SK-N-MC (cell line): ENCODE results near the gene AMY2B.
"Not testable (repeated sequence)": the region's sequence is repeated elsewhere in the genome, so short reads cannot be mapped to it uniquely, and the experiment has no call there.

Source experiments
- DNase-seq: peaks from one replicate; pipeline ENCODE4 v3.0.0-alpha.2; 2011; ENCODE audit warnings: low read depth, low spot score
- H3K27ac ChIP-seq: fragments of 200-600 bp; sonication (generic); 2 replicates; pipeline ENCODE4 v1.5.1; 2016; ENCODE audit warnings: mixed run types
- H3K36me3 ChIP-seq: fragments of 200-600 bp; sonication (generic); 2 replicates; pipeline ENCODE4 v1.6.1; 2017; ENCODE audit warnings: antibody characterized with exemption, low read length, mixed read lengths; ENCODE audit not compliant: insufficient read depth
- H3K4me3 ChIP-seq: fragments of 200-600 bp; sonication (generic); 2 replicates; pipeline ENCODE4 v1.5.1; 2016
- H3K9ac ChIP-seq: fragments of 200-600 bp; sonication (generic); 2 replicates; pipeline ENCODE4 v1.8.0; 2017; ENCODE audit warnings: mixed run types, mixed read lengths; ENCODE audit not compliant: insufficient read length
- H3K9me3 ChIP-seq: fragments of 200-600 bp; sonication (generic); 2 replicates; pipeline ENCODE4 v1.6.1; 2017; ENCODE audit warnings: low read depth, mild to moderate bottlenecking, antibody characterized with exemption, low read length, moderate library complexity, mixed read lengths
- EZH2 ChIP-seq: fragments of 200-600 bp; sonication (generic); IDR thresholded peaks from one replicate; pipeline ENCODE4 v1.6.1; 2017; ENCODE audit warnings: antibody characterized with exemption
- FOXP2 ChIP-seq: optimal IDR thresholded peaks from 2 replicates; pipeline ENCODE3; 2011; ENCODE audit warnings: mild to moderate bottlenecking, moderate library complexity; ENCODE audit not compliant: insufficient read depth; ENCODE audit errors: extremely low read length, control extremely low read depth
- POLR2AphosphoS5 ChIP-seq: IDR thresholded peaks from 2 replicates; pipeline ENCODE4 v1.6.1; 2012; ENCODE audit warnings: mild to moderate bottlenecking, low read depth, low read length, borderline replicate concordance

AMY2B gene

GRCh38 chr1:103546496-103546895 is 24.9 kb upstream of the AMY2B start:
- peaks cover 80% of the 10 kb centered on the region for H3K36me3 ChIP-seq
- no peak overlapping the region for H3K4me3 ChIP-seq
- TF ChIP-seq POLR2AphosphoS5 (no peak), EZH2 (no peak), FOXP2 (no peak)
- no peak overlapping the region for H3K9ac ChIP-seq
- H3K27ac ChIP-seq = no peak overlapping the region
- no peaks in the 10 kb centered on the region for H3K9me3 ChIP-seq
- no peak for DNase-seq

- peaks cover 88% of the 10 kb centered on the region for H3K36me3 ChIP-seq
- no peak overlapping the region for H3K27ac ChIP-seq
- H3K4me3 ChIP-seq = no peak overlapping the region
- TF ChIP-seq FOXP2 (no peak), EZH2 (no peak), POLR2AphosphoS5 (no peak)
- no peak for DNase-seq
- H3K9me3 ChIP-seq = no peaks in the 10 kb centered on the region
- H3K9ac ChIP-seq = no peak overlapping the region
Measured at GRCh38 chr1:103547840-103548239, 23.5 kb upstream of the AMY2B start.

- Histone ChIP-seq H3K9ac (no peak overlapping the region), H3K9me3 (no peaks in the 10 kb centered on the region), H3K36me3 (peaks cover 2% of the 10 kb centered on the region), H3K27ac (no peak overlapping the region), H3K4me3 (no peak overlapping the region)
- TF ChIP-seq FOXP2 (no peak), POLR2AphosphoS5 (no peak), EZH2 (no peak)
- DNase-seq = no peak
Measured at GRCh38 chr1:103560427-103560826, 11.0 kb upstream of the AMY2B start.

GRCh38 chr1:103561124-103561523 is 10.3 kb upstream of the AMY2B start:
- not testable (repeated sequence) for H3K27ac ChIP-seq, H3K4me3 ChIP-seq, H3K9ac ChIP-seq, H3K9me3 ChIP-seq, DNase-seq, H3K36me3 ChIP-seq

GRCh38 chr1:103561643-103562395 is 9.6 kb upstream of the AMY2B start:
- Histone ChIP-seq H3K9me3 (no peaks in the 10 kb centered on the region), H3K4me3 (no peak overlapping the region), H3K36me3 (no peaks in the 10 kb centered on the region), H3K27ac (peak overlapping the region; percentile 70), H3K9ac (no peak overlapping the region)
- no peak for TF ChIP-seq EZH2
- TF ChIP-seq FOXP2 = no peak
- no peak for TF ChIP-seq POLR2AphosphoS5
- DNase-seq = no peak

- no peaks in the 10 kb centered on the region for H3K36me3 ChIP-seq
- H3K9me3 ChIP-seq = no peaks in the 10 kb centered on the region
- no peak overlapping the region for H3K9ac ChIP-seq
- no peak overlapping the region for H3K27ac ChIP-seq
- TF ChIP-seq POLR2AphosphoS5 (no peak), FOXP2 (no peak), EZH2 (no peak)
- H3K4me3 ChIP-seq = no peak overlapping the region
- no peak for DNase-seq
Measured at GRCh38 chr1:103563056-103563455, 8.3 kb upstream of the AMY2B start.

GRCh38 chr1:103569493-103569892 is 1.9 kb upstream of the AMY2B start:
- H3K27ac ChIP-seq = no peak overlapping the region
- H3K9me3 ChIP-seq = no peaks in the 10 kb centered on the region
- H3K36me3 ChIP-seq = no peaks in the 10 kb centered on the region
- no peak for DNase-seq
- TF ChIP-seq EZH2 = no peak
- no peak for TF ChIP-seq FOXP2
- no peak for TF ChIP-seq POLR2AphosphoS5
- H3K4me3 ChIP-seq = no peak overlapping the region
- H3K9ac ChIP-seq = no peak overlapping the region

GRCh38 chr1:103576065-103576464 is 4.7 kb downstream of the AMY2B start:
- H3K36me3 ChIP-seq = no peaks in the 10 kb centered on the region
- H3K4me3 ChIP-seq = no peak overlapping the region
- no peak for DNase-seq
- no peak overlapping the region for H3K9ac ChIP-seq
- H3K9me3 ChIP-seq = no peaks in the 10 kb centered on the region
- no peak for TF ChIP-seq POLR2AphosphoS5
- no peak overlapping the region for H3K27ac ChIP-seq

GRCh38 chr1:103576784-103577183 is 5.4 kb downstream of the AMY2B start:
- not testable (repeated sequence) for DNase-seq, H3K9me3 ChIP-seq, H3K27ac ChIP-seq, H3K4me3 ChIP-seq, H3K36me3 ChIP-seq, H3K9ac ChIP-seq

GRCh38 chr1:103582464-103582863 is 11.1 kb downstream of the AMY2B start:
- TF ChIP-seq FOXP2 (no peak), POLR2AphosphoS5 (no peak), EZH2 (no peak)
- no peak for DNase-seq
- Histone ChIP-seq H3K36me3 (no peaks in the 10 kb centered on the region), H3K27ac (no peak overlapping the region), H3K9me3 (0 out of 2 replicates have a peak, but pooled peaks cover under 1% of the 10 kb centered on the region), H3K4me3 (no peak overlapping the region), H3K9ac (no peak overlapping the region)
